NCI-H82 treated with DMSO at 0.1 percent for 48 hours (cell line): ENCODE results near the gene METTL23.
"Not testable (repeated sequence)": the region's sequence is repeated elsewhere in the genome, so short reads cannot be mapped to it uniquely, and the experiment has no call there.

Source experiments
- DNase-seq: peaks from one replicate; lab custom pipeline; 2025; ENCODE audit not compliant: unreplicated experiment; lab: John Stamatoyannopoulos, UW

The METTL23 gene

DNA sequence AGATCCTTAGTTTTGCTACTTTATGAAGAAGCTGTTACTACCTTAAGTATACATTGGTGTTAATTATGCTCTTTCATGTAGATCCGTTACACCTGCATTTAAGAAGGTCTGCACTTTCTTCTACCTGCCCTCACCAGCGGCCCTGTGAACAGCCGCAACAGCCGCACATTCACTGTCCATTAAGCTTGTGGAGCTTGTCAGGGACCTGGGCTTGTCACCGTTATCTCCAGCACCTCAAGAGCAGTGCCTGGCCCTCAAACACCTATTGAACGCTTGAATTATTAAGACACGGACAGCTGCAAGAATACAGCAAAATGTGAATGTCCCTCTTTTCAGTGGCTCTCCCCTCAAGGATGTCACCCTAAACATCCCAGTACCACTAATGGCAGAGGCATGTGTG is 12.9 kb upstream of the METTL23 start:
- DNase-seq, result no peak

DNA sequence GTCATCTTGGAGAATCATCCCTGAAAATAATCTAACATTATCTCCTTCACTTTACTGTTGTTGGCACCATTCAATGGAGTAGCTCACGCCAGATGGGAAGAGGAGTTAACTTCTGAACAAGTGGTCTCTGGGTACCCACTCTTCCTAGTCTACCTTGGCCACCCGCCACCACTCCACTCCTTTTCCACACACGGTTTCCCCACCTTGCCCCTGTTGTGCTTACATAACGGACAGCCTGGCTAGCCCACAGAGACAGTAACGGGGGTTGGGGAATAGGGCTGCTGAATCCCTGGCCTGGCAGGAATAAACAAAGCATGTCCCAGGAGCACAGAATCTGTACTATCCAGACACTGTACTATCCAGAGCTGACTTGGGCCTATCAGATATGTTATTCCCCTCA is 12.3 kb upstream of the METTL23 start:
- no peak for DNase-seq

DNA sequence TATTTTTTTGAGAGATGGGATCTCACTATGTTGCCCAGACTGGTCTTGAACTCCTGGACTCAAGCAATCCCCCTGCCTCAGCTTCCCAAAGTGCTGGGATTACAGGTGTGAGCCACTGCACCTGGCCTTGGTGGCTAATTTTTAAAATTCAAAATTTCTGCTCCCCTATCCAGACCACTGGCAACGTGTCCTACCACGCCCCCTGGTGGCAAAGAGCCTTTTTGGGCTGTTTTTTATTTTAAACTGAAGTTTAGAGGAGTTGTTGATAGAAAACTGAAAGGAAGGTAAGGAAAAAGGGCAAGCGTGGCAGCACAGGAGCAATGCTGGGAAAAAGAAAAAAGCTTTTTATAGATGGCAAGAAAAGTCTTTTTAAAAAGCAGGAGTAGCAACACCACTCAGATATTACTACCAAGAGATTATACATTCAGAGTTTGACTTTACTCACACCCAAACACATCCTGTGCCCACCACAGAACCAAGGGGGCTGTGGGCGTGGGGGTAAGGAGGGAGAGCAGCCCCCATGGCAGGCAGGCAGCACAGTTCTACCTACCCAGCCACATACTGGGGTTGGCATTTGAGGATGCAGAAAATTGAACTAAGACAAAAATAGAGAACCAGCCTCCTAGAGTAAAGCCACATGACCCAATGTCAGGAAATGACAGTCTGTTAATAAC is 11.7 kb upstream of the METTL23 start:
- DNase-seq, result no peak

DNA sequence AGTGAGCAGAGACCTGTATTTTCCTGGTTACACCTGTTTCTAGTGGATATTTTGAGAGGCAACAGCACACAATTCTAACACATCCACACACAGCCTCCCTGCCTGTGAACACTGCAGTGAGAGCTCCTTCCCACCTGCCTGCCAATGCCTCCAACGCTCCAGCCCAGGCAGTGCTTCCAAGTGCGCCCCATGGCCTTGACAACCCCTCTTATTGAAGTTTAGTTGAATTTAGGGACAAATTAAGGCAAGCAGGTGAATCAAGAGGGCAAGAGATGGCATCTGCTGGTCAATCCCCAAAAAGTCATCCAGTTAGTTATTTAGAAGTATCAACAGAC is 11.2 kb upstream of the METTL23 start:
- DNase-seq, result no peak

DNA sequence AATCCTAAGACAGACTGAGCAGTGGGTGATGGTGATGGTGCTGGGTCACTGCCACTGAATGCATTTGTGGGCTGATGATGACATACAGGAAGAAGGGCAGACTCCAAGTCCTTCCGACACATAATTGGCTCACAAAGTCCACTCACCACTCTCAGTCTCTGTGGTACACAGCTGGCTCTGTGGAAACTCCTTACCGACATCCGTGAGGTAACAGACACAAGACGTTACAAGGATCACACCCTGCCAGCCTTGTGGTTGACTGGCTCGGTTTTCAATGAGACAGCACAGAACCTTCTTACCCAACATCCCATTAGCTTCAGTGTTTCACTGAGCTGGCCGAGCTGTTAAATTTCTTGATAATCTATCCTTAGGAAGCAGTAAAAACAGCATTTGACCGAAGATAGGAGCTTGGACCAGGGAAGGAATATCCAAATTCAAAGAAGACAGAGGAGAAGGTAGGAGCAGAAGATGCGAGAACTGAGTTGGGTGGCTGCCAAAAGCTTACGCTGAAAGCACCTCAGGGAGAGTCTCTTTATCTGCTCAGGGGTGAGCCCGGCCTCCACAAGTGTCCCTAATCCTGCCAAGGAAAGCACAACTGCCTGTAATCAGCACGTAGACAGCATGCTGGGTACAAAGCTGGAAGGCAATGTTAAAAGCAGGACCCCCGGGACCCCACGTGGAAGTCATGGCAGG is 10.3 kb upstream of the METTL23 start:
- DNase-seq, result peak; percentile 60

DNA sequence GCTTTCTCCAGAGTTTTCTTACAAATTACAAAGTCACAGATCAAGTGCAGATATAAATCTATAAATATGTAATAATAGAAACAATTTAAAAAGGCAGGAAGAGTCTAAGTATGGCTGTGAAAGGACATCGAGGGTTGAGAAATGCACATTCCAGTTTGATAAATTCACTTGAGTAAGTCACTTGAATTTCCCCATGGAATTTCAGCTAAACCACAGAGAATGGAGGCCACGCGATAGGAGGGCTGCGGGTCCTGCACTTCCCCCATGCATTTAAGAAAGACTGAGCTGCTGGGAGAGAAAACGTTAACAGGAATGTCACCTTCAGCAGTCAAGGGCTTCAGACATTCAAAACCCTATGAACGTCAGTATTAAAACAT is 9.8 kb upstream of the METTL23 start:
- no peak for DNase-seq

DNA sequence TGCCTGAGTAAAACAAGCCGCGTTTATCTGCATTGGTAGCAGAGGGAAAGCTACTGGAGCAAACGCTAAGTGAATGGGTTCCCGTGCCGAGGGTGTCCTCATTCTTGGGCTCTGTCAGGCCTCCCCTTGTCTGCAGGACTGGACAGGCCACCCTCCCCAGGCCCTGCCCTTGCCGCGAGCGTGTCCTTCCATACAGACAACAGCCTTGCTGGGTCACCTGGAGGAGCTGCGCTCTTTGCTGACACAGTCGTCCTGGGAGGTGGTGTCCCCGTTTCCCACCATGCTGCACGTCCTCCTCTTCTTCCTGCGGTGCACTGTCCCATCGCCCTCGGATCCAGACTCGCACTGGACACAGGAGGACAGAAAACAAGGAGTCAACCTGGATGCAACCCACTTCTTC is 8.1 kb upstream of the METTL23 start:
- no peak for DNase-seq

DNA sequence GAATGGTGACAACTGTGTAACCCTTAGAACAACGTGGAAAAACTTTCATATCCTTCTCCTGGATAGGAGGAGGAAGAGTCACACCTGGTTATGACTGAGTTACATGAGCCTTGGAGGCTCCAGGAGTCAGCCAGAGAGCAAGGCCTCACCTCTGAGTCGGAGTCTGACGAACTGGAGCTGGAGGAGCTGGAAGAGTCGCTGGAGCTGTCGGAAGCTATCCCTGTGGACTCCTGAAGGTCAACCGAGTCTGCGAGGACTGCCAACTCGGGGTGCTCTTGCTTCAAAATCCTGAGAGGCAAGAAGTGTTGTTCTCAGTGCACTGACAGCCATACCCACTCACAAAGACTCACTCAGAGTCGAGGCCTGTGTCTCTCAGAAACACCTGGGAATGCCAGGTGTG is 6.4 kb upstream of the METTL23 start:
- no peak for DNase-seq

DNA sequence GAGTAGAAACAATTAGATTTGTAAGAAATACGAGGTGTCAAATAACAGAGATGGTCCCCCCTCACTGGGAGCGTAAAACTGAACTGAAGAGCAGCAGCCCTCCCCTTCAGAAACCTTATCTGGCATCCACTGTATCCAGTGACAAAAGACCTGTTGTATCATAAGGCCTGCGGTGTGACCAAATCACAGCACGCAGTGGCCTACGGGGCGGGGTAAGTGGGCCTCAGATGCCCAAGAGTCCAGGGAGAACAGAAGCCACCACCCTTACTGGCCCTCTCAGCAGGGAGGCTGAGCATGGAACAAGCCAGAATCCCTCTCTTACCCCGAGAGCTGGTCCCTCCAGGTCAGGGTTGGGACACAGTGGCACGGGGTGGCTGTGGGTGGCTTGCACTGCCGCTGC is 5.7 kb upstream of the METTL23 start:
- DNase-seq, result no peak

DNA sequence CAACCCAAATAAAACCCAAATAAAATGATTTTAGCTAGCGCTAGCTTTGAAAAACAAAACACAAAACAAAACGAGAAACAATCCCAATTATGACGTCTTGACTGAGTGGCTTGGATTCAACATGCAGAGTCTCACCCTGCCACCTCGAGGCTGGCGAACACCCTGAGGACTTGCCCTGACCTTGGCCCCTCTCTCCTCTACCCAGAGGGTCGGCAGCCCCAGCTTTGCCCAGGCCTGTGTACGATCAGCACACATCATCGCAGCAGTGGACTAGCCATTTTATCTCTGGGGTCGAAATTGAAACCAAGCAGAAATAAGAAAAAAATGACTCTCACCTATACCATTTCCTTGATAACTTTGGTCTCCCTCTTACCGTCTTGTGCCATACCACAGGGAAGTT is 5.2 kb upstream of the METTL23 start:
- DNase-seq, result no peak

DNA sequence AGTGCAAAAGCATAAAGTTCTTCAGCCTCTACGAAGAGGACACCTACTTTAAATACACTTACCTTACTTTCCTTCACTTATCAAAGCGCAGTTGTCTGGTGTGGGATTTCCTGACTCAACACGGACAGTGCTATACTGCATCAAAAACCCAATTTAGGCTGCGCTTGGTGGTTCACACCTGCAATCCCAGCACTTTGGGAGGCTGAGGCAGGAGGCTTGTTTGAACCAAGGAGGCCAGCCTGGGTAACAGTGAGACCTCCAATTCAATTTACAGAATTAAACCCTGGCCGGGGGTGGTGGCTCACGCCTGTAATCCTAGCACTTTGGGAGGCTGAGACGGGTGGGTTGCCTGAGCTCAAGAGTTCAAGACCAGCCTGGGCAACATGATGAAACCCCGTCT is 4.4 kb upstream of the METTL23 start:
- DNase-seq, result no peak

DNA sequence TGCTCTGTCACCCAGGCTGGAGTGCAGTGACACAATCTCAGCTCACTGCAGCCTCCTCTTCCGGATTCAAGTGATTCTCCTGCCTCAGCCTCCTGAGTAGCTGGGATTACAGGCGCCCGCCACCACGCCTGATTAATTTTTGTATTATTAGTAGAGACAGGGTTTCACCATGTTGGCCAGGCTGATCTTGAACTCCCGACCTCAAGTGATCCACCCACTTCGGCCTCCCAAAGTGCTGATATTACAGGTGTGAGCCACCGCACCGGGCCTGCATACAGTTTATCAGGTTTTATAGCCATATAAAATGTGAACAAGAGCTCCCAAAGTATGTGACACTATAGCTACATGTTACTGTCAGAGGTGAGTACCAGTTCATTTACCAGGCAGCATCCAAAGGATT is 3.7 kb upstream of the METTL23 start:
- not testable (repeated sequence) for DNase-seq

DNA sequence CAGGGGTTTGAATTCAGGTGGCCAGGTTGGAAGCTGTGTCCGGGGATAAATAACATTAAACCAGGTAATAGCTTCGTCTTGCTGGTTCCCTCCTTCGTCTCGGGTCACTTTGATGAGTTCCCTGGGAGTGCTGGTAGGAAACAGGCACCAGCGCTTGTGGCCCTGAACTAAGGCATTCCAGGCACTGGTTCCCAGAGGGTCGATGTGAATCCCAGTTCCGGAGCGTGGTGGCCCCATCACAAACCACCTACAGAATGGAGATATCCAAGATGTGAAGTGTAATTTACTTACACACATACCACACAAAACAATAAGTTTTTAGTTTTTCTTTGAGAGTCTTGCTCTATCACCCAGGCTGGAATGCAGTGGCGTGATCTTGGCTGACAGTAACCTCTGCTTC is 2.8 kb upstream of the METTL23 start:
- DNase-seq, result no peak

DNA sequence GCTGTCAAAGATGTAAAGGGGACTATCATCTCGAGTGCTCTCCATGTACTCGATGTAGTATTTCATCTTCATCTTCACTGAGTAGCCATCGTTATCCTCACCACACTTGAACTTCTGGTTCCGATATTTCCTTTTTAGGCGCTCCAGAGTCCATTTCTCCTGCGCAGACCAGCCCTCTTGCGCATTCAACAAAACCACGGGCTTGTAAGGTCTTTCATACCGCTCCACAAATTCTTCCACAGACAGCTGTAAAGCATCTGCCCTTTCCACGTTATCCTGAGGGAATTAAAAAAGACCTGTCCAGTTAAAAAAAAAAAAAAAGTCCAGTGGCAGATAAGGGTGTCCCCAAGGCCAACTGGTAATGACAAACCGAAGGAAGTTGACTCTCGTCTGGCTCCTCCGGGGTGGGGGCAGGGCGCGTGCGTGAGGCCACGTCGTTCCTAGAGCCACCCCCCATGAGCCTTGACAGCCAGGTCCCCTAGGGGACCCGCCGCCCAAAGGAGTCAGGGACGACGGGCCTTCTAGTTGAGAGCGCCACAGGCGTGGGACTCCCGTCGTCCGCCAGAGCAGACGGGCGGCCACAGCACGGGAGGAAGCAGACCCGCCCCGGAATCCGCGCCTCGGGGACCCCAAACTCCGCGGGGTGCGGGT is 934 bp upstream of the METTL23 start:
- no peak for DNase-seq

DNA sequence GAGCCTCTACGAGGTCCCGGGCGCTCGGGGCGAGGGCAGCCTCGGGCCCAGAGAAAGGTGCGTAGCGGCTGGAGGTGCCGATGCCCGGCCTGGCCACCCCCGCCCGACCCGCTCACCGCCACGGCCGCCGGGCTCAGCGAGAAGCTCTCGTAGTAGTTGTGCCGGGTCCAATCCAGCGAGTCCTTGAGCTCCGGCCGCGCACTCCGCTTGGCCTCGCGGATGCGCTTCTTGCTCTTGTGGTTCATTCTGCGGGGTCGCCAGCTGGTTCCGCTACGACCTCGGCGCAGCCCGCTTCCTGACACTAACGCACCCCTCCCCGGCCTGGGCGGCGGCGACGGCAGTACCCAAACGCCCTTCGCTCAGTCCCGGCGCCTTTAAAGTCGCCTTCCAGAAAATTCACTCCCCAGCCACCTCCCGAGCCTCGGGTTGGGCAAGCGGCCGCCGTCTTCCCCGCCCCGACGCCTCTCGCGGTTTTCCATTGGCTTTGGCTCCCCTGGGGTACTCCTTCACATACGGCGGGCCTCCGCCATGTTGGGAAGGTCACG is 336 bp upstream of the METTL23 start, which contains the start of gene JMJD6:
Gene JMJD6 (minus strand): TSS at position 376 of the 545 bp plus-strand sequence. CDS start 131 bp downstream, at position 245.
- peak; percentile 95 for DNase-seq

DNA sequence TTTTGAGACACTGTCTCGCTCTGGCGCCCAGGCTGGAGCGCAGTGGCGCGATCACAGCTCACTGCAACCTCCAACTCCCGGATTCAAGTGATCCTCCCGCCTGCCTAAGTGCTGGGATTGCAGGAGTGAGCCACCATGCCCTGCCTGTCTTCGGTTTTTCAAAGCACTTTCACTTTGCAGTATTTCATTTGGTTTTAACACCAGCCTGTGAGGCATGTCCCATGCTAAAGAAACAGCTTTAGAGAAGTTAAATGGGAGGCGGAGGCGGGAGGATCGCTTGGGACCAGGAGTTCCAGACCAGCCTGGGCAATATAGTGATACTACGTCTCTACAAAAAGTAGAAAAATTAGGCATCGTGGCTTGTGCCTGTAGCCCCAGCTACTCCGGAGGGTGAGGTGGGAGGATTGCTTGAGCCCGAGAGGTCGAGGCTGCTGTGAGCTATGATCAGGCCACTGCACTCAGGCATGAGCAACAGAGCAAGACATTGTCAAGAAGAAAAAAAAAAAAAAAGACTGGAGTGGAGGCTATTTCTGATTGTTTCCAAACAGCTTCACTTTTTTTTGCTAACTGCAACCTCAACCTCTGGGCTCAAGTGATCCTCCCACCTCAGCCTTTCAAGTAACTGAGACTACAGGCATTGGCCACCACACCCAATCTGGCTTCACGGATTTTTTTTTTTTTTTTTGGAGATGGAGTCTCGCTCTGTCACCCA is 1.3 kb downstream of the METTL23 start:
- DNase-seq, result no peak

DNA sequence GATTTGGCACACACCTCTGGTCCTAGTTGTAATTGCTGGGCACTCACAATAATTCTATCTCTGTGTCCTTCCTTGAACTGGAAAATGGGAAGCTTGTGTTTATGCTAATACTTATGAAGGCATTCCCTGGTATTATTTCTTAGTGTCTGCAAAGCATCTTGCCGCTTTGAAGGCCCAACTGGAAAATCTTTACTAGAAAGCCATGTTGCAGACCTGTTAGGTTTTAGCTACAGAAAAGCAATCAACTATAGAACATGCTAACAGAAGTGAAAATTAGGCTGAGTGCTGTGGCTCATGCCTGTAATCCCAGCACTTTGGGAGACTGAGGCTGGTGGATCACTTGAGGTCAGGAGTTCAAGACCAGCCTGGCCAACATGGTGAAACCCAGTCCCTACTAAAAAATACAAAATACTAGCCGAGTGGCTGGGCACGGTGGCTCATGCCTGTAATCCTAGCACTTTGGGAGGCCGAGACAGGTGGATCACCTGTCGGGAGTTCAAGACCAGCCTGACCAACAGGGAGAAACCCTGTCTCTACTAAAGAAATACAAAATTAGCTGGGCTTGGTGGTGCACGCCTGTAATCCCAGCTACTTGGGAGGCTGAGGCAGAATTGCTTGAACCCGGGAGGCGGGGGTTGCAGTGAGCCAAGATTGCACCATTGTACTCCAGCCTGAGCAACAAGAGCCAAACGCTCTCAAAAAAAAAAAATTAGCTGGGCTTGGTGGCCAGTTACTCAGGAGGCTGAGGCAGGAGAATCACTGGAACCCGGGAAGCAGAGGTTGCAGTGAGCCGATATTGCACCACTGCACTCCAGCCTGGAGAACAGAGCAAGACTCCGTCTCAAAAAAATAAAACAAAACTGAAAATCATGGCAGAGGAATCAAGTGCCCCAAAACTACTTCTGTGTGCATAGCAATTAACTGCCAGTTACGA is 5.4 kb downstream of the METTL23 start:
- not testable (repeated sequence) for DNase-seq

DNA sequence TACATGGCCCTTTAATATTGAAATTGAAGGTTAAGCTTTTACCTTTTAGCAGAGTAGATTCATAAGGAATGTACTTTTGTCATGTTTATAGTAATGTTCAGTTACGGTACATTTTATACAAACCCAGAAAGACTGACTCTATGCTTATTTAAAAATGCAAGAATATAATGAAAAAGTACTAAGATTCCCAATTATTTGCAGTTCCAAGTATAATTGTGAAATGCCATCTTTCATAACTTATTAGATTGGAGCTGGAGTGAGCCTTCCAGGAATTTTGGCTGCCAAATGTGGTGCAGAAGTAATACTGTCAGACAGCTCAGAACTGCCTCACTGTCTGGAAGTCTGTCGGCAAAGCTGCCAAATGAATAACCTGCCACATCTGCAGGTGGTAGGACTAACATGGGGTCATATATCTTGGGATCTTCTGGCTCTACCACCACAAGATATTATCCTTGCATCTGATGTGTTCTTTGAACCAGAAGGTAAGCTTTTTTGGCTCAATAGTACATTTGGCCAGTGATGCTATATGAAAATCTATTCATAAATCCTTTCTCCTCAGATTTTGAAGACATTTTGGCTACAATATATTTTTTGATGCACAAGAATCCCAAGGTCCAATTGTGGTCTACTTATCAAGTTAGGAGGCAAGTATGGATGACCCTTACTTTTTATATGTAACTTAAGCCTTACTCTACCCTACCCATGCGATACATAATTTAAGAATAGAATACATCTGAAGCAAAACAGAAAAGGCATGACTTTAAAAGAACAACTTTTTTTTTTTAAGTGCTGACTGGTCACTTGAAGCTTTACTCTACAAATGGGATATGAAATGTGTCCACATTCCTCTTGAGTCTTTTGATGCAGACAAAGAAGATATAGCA is 6.3 kb downstream of the METTL23 start:
- no peak for DNase-seq

DNA sequence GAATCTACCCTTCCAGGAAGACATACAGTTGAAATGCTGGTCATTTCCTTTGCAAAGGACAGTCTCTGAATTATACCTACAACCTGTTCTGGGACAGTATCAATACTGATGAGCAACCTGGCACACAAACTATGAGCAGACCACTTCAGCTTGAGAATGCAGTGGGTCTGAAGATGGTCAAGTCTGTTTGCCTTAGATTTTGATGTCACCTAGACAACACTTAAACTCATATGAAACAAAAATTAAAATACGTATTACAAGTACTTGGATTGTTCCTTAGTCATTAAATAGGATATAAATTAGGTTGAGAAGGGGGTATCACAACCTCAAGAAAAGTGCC is 6.9 kb downstream of the METTL23 start:
- DNase-seq, result no peak
